VCaP (cell line): Measurements from ENCODE around the gene USP2.
A peak's percentile ranks its signal among the peaks of the same experiment; 100 is the strongest.

Experiments used
- H3K27ac ChIP-seq: fragments of 450-650 bp; 2 replicates; pipeline ENCODE4 v1.5.1; 2017
- CTCF ChIP-seq: fragments of 450-650 bp; conservative IDR thresholded peaks from 2 replicates; pipeline ENCODE4 v1.5.1; 2017; ENCODE audit warnings: mild to moderate bottlenecking, moderate library complexity

USP2 gene

GRCh38 chr11:119316016-119316728 lies 65.3 kb downstream of the USP2 start:
- peak overlapping the region; percentile 78 for H3K27ac ChIP-seq
- TF ChIP-seq CTCF, result no peak

- TF ChIP-seq CTCF, result no peak
- peak overlapping the region; percentile 78 for H3K27ac ChIP-seq
Observed at GRCh38 chr11:119315131-119316015, 66.1 kb downstream of the USP2 start.

- H3K27ac ChIP-seq, result no peak overlapping the region; the same call in 1 of the 2 replicates
Observed at GRCh38 chr11:119314726-119315125, 66.8 kb downstream of the USP2 start.

GRCh38 chr11:119310682-119311052 lies 70.8 kb downstream of the USP2 start:
- TF ChIP-seq CTCF, result no peak
- H3K27ac ChIP-seq, result no peak overlapping the region

More at GRCh38 chr11:119314726-119315125, 66.8 kb downstream of the USP2 start:
- TF ChIP-seq CTCF, result no peak

- H3K27ac ChIP-seq, result peak overlapping the region; percentile 77
- no peak for TF ChIP-seq CTCF
Observed at GRCh38 chr11:119309953-119310681, 71.4 kb downstream of the USP2 start.

- TF ChIP-seq CTCF, result no peak
Observed at GRCh38 chr11:119309411-119309810, 72.1 kb downstream of the USP2 start.

GRCh38 chr11:119307974-119308373 lies 73.5 kb downstream of the USP2 start:
- no peak for TF ChIP-seq CTCF
- peak overlapping the region; percentile 77; the same call in 1 of the 2 replicates for H3K27ac ChIP-seq

More at GRCh38 chr11:119309411-119309810, 72.1 kb downstream of the USP2 start:
- peak overlapping the region; percentile 77 for H3K27ac ChIP-seq
